Astrocyte (in vitro differentiated cells and primary cell): Measurements from ENCODE around the gene KIZ.

Experiments
- CTCF ChIP-seq: IDR thresholded peaks from 2 replicates; pipeline ENCODE4 v1.5.1; 2011; ENCODE audit warnings: low read depth, mild to moderate bottlenecking, inconsistent platforms, low read length, moderate library complexity; ENCODE audit not compliant: insufficient read depth
- EZH2 ChIP-seq: IDR thresholded peaks from 2 replicates; pipeline ENCODE4 v1.6.1; 2012; ENCODE audit warnings: mild to moderate bottlenecking, low read length, inconsistent platforms; ENCODE audit not compliant: insufficient read depth

GRCh38 chr20:21203088-21203656, 77.3 kb downstream of the KIZ start:
- TF ChIP-seq EZH2 (no peak), CTCF (no peak)
